ENCODE data around the gene CERS6. TPM values are rescaled to one million over a fixed set of nuclear protein-coding genes. Genes with fewer than 3 reads are reported as not detected.

Gene CERS6
- total RNA-seq, 1 donor from 2014 or later: 55.3 TPM

DNA sequence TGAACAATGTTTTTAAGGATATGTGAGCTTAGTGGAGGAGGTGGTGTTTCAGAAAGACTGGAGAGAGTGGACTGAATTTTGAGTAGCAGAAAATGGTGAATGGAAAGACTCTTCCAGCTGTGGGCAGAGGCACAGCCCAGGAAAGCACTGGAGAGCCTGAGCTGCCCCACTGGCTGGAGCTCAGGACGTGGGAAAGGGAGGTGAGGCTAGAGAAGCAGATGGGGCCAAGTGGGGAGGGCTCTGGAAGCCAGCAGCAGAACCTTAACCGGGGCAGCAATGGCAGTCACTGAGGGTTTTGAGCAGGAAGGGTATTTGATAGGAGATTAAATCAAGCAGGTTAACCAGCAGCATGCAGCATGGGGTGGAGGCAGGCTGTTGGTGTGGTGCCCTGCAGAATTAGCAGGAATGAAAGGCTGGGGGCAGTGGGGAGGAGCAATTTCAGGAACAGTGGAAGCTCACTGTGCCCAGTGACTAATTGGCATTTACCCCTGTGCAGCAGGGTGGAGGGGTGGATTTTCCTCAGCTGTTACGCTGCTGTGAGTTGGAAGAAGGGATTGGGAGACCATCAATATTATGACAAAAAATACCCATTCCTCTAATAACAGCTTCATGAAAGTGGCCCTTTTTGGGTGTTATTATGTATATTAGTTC lies 136.2 kb downstream of the CERS6 start:
- no peaks in the 10 kb centered on the region for H3K27me3 ChIP-seq (ENCODE audit: control insufficient read depth, insufficient read depth, low read length)
- FAIRE-seq: no peak
- H3K4me3 ChIP-seq (ENCODE audit: low read depth, low read length): no peak overlapping the region
- no peaks in the 10 kb centered on the region for H3K36me3 ChIP-seq (ENCODE audit: control insufficient read depth, insufficient read depth, low read length)
- DNase-seq (ENCODE audit: low read depth): no peak
- TF ChIP-seq, protein P1, sequence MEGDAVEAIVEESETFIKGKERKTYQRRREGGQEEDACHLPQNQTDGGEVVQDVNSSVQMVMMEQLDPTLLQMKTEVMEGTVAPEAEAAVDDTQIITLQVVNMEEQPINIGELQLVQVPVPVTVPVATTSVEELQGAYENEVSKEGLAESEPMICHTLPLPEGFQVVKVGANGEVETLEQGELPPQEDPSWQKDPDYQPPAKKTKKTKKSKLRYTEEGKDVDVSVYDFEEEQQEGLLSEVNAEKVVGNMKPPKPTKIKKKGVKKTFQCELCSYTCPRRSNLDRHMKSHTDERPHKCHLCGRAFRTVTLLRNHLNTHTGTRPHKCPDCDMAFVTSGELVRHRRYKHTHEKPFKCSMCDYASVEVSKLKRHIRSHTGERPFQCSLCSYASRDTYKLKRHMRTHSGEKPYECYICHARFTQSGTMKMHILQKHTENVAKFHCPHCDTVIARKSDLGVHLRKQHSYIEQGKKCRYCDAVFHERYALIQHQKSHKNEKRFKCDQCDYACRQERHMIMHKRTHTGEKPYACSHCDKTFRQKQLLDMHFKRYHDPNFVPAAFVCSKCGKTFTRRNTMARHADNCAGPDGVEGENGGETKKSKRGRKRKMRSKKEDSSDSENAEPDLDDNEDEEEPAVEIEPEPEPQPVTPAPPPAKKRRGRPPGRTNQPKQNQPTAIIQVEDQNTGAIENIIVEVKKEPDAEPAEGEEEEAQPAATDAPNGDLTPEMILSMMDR (IDR thresholded peaks at IDR 0.05; ENCODE audit: insufficient read depth, low read length, severe bottlenecking): no peak

DNA sequence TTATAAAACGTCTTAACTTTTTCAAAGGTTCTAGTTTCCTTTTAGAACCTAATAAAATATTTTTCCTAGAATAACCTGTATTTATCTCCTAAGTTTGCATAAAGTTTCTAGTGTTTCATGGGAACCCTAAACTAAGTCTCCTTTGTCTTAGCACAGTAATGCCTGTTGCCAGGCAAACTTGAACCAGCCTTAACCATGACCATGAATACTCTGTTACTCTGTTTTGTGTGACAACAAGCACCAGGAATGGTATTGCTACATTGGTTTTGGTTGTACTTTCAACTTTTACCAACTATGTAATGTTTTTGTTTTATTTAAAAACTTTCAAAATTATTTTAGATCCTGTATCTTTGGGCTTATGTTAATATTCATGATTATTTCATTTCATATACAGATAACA lies 137.6 kb downstream of the CERS6 start:
- Histone ChIP-seq H3K4me3 (ENCODE audit: low read depth, low read length) (no peak overlapping the region), H3K27me3 (ENCODE audit: control insufficient read depth, insufficient read depth, low read length) (no peaks in the 10 kb centered on the region), H3K36me3 (ENCODE audit: control insufficient read depth, insufficient read depth, low read length) (no peaks in the 10 kb centered on the region)
- no peak for DNase-seq (ENCODE audit: low read depth)
- TF ChIP-seq, protein P1 (IDR thresholded peaks at IDR 0.05; ENCODE audit: insufficient read depth, low read length, severe bottlenecking): no peak
- no peak for FAIRE-seq

DNA sequence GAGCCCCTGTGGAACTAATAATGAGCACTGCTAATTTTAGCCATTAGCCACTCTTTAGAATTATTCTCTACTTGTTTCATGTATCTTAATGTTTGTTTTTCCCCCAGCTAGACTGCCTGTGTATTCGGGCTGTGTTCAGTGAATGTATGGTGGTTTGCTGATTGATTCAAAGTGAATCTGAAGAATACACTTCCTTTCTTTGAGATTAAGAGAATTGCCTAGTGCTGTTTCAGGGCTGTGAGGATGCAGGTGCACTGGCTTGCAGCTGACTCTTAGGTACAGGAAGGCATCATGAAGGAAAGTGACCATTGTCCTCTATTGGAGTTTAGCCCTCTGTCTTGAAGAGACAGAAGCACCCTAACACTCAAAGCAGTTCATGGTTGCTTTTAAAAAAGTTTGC lies 138.7 kb downstream of the CERS6 start:
- Histone ChIP-seq H3K36me3 (ENCODE audit: control insufficient read depth, insufficient read depth, low read length) (no peaks in the 10 kb centered on the region), H3K4me3 (ENCODE audit: low read depth, low read length) (no peak overlapping the region), H3K27me3 (ENCODE audit: control insufficient read depth, insufficient read depth, low read length) (no peaks in the 10 kb centered on the region)
- FAIRE-seq (no peak), DNase-seq (ENCODE audit: low read depth) (no peak)
- TF ChIP-seq, protein P1 (IDR thresholded peaks at IDR 0.05; ENCODE audit: insufficient read depth, low read length, severe bottlenecking): no peak

DNA sequence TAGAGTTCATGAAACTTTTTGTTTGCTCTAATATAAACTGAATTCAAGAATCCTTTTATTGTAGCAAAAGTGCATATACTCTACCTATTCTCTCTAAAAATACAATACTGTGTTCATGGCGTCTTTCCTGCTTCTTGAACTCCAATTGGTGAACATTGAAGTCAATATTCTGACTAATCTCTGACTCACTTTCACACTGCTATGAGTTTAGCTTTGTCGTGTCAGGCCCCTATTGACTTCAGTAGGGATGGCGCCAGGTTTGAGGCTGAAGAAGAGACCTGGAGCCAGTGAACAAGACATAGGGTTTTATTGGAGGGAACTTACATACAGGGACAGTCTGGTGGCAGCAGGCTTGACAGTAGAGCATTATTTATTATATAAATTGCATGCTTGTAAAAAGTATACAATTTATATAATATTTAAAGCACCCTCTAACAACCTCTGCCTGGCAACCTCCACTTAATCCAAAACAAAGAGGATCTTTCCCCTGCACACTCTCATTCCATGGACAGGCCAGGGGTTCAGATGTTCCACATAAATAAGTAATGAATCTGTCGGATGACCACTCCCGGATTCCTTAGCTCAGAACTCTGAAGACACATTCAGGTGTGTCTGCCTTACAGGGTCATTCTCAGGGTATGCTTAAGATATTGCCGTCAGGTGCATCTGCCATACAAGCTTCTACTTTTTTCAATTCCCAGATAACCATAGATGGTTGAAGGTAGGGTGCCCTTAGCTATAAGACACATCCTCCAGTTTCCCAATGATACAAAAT lies 141.0 kb downstream of the CERS6 start:
- H3K27me3 ChIP-seq (ENCODE audit: control insufficient read depth, insufficient read depth, low read length): no peaks in the 10 kb centered on the region
- DNase-seq (ENCODE audit: low read depth): peak; percentile 77
- TF ChIP-seq, protein P1 (IDR thresholded peaks at IDR 0.05; ENCODE audit: insufficient read depth, low read length, severe bottlenecking): no peak
- FAIRE-seq: no peak
- no peak overlapping the region for H3K4me3 ChIP-seq (ENCODE audit: low read depth, low read length)
- H3K36me3 ChIP-seq (ENCODE audit: control insufficient read depth, insufficient read depth, low read length): no peaks in the 10 kb centered on the region

DNA sequence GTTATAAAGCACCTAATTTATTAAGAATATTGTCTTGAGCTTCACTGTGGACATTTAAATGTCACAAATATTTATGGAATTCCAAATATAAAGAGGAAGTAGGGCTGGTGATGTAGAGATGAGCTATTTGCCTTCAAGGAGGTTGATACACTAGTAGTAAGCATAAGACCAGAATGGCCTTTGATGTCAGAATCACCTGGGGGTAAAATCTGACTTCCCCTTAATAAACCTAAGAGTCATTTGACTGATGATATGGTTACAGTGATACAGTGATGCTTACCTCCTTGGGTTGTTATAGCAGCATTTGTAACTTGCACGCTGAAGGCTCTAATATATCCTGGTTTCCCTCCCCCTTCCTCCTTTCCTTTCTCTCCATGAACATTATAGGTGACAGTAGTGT lies 143.7 kb downstream of the CERS6 start:
- peak; percentile 43 for DNase-seq (ENCODE audit: low read depth)
- FAIRE-seq: no peak
- Histone ChIP-seq H3K4me3 (ENCODE audit: low read depth, low read length) (no peak overlapping the region), H3K36me3 (ENCODE audit: control insufficient read depth, insufficient read depth, low read length) (no peaks in the 10 kb centered on the region), H3K27me3 (ENCODE audit: control insufficient read depth, insufficient read depth, low read length) (no peaks in the 10 kb centered on the region)
- TF ChIP-seq, protein P1 (IDR thresholded peaks at IDR 0.05; ENCODE audit: insufficient read depth, low read length, severe bottlenecking): no peak

Measured in bronchial epithelial cell (primary cell).